LoVo (cell line): ENCODE measurements around the gene FAM171A2.
A peak's percentile ranks its signal among the peaks of the same experiment; 100 is the strongest.

ENCODE experiments used
- DNase-seq: peaks from one replicate; pipeline ENCODE4 v3.0.0-alpha.2; 2016; ENCODE audit warnings: low spot score

FAM171A2 gene

GRCh38 chr17:44323359-44324091, 40.1 kb downstream of the FAM171A2 start:
- no peak for DNase-seq

- DNase-seq = no peak
Measured at GRCh38 chr17:44322236-44322895, 41.3 kb downstream of the FAM171A2 start.

- DNase-seq = no peak
Measured at GRCh38 chr17:44321246-44322120, 42.2 kb downstream of the FAM171A2 start.

- DNase-seq = no peak
Measured at GRCh38 chr17:44320066-44320465, 43.6 kb downstream of the FAM171A2 start.

GRCh38 chr17:44318077-44318892, 45.4 kb downstream of the FAM171A2 start:
- no peak for DNase-seq

GRCh38 chr17:44317545-44317944, 46.1 kb downstream of the FAM171A2 start:
- DNase-seq = no peak

GRCh38 chr17:44315760-44316731, 47.6 kb downstream of the FAM171A2 start:
- no peak for DNase-seq

GRCh38 chr17:44314869-44315661, 48.6 kb downstream of the FAM171A2 start:
- peak; percentile 33 for DNase-seq

- no peak for DNase-seq
Measured at GRCh38 chr17:44314524-44314868, 49.2 kb downstream of the FAM171A2 start.

GRCh38 chr17:44314031-44314430, 49.6 kb downstream of the FAM171A2 start:
- DNase-seq = no peak

- no peak for DNase-seq
Measured at GRCh38 chr17:44312396-44313104, 51.1 kb downstream of the FAM171A2 start.

- no peak for DNase-seq
Measured at GRCh38 chr17:44311562-44312181, 52.0 kb downstream of the FAM171A2 start.

GRCh38 chr17:44310609-44311376, 52.9 kb downstream of the FAM171A2 start:
- no peak for DNase-seq

- no peak for DNase-seq
Measured at GRCh38 chr17:44310188-44310587, 53.5 kb downstream of the FAM171A2 start.

GRCh38 chr17:44309472-44309871, 54.2 kb downstream of the FAM171A2 start:
- DNase-seq = no peak

GRCh38 chr17:44308865-44309264, 54.8 kb downstream of the FAM171A2 start:
- no peak for DNase-seq

GRCh38 chr17:44308320-44308818, 55.3 kb downstream of the FAM171A2 start, which contains the start of gene RUNDC3A:
RUNDC3A (plus strand) TSS chr17:44308601; CDS start chr17:44308833, 232 bp downstream.
- DNase-seq = no peak
